GM12891 (cell line): Measurements from ENCODE around the gene LRRC71.

Experiments
- PAX5 ChIP-seq: IDR thresholded peaks from 2 replicates; pipeline ENCODE4 v1.6.1; 2011; ENCODE audit warnings: low read length, moderate library complexity, mild to moderate bottlenecking; ENCODE audit not compliant: insufficient read depth, severe bottlenecking
- POLR2A ChIP-seq: IDR thresholded peaks from 2 replicates; pipeline ENCODE4 v1.6.1; 2011; ENCODE audit warnings: low read depth, low read length, control low read depth
- POLR2AphosphoS5 ChIP-seq: IDR thresholded peaks from 2 replicates; pipeline ENCODE4 v1.6.1; 2011; ENCODE audit warnings: low read depth, low read length, control low read depth
- SPI1 ChIP-seq: IDR thresholded peaks from 2 replicates; pipeline ENCODE4 v1.6.1; 2011; ENCODE audit warnings: low read depth, low read length, control low read depth
- TAF1 ChIP-seq: IDR thresholded peaks from 2 replicates; pipeline ENCODE4 v1.6.1; 2011; ENCODE audit warnings: low read depth, low read length, control low read depth

DNA sequence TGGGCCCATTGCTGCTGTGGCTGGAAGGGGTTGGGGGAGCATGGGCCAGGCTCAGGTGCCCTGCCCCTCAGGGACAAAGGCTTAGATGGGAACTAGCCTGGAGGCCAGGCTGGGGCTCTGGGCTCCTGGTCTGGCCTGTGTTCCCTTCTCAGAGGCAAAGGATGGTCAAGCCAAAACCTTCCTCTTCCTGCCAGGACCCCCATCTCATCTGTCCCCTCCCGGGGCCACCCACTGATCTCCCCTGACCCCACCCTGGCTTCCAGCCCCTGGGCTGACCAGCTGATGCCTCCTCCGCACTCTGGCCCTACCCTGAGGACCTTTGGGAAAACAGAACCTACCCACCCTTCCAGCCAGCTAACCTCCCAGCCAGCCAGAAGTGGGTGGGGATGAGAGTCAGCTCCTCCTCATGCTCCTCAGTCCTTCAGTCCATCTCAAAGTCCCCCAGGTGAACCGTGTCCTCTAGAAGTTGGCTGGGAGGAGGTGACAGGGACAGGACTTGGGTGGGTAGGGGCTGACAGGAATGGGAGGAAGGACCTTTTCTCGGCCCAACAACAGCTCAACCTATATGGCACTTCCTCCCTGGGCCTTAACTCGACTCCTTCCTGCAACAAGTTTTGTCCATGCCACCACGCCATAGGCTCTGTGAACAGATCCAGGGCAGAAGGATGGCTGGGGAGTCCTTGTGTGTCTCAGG is 19.4 kb upstream of the LRRC71 start:
- TF ChIP-seq POLR2A (no peak), POLR2AphosphoS5 (no peak), TAF1 (no peak), SPI1 (no peak), PAX5 (no peak)
